SK-N-SH (cell line): ENCODE results near the gene ITGA1. TPM values are rescaled to one million over a fixed set of nuclear protein-coding genes. Genes with fewer than 3 reads are reported as not detected.
"Not testable (repeated sequence)": the region's sequence is repeated elsewhere in the genome, so short reads cannot be mapped to it uniquely, and the experiment has no call there.

Source experiments
- CTCF ChIA-PET: fragments of 300-600, 350-600 bp; formaldehyde crosslinking; extraction: SDS; loops from one replicate; lab custom pipeline; 2021; lab: Yijun Ruan, JAX
- POLR2A ChIA-PET: fragments of 350-600 bp; sonication (Branson Sonifier 250); formaldehyde crosslinking; extraction: SDS; loops from one replicate; lab custom pipeline; 2020; ENCODE audit warnings: antibody characterized with exemption, inconsistent platforms; lab: Yijun Ruan, JAX
- DNase-seq: peaks from one replicate; pipeline ENCODE4 v3.0.0; 2012
- H2AFZ ChIP-seq: fragments of 200-600 bp; sonication (generic); 2 replicates; pipeline ENCODE4 v1.8.1; 2016; ENCODE audit warnings: antibody characterized with exemption, mild to moderate bottlenecking, low read depth
- H3F3A ChIP-seq: fragments of 200-600 bp; sonication (generic); replicated peaks from 2 replicates; pipeline ENCODE3; 2016; ENCODE audit warnings: antibody characterized with exemption, mild to moderate bottlenecking; ENCODE audit not compliant: insufficient read depth
- H3K27ac ChIP-seq, 2 experiments: fragments of 200-500 bp in 1 of 2; fragments of 200-600 bp in 1 of 2; sonication (Bioruptor generic) in 1 of 2; sonication (generic), shearing (Covaris generic) in 1 of 2; 2 replicates each; pipeline versions ENCODE4 v1.5.1 to v1.6.1; 2014 to 2016; ENCODE audit warnings: low read depth in 2 of 2, inconsistent platforms in 1 of 2, low read length in 1 of 2, mild to moderate bottlenecking in 1 of 2, mixed read lengths in 1 of 2
- H3K27me3 ChIP-seq: fragments of 200-600 bp; sonication (generic), shearing (Covaris generic); 2 replicates; pipeline ENCODE4 v1.6.1; 2016; ENCODE audit warnings: mixed run types; ENCODE audit not compliant: insufficient read depth
- H3K36me3 ChIP-seq, 2 experiments: fragments of 200-500 bp in 1 of 2; fragments of 200-600 bp in 1 of 2; sonication (Bioruptor generic) in 1 of 2; sonication (generic) in 1 of 2; replicated peaks in 1 of 2; 2 replicates each; pipeline versions ENCODE3 to v1.5.1; 2014 to 2016; ENCODE audit warnings: low read length in 1 of 2, mild to moderate bottlenecking in 1 of 2; ENCODE audit not compliant: insufficient read depth in 2 of 2, control insufficient read depth in 1 of 2
- H3K4me1 ChIP-seq, 2 experiments: fragments of 200-500 bp in 1 of 2; fragments of 200-600 bp in 1 of 2; sonication (Bioruptor generic) in 1 of 2; sonication (generic), shearing (Covaris generic) in 1 of 2; 2 replicates each; pipeline versions ENCODE4 v1.5.1 to v1.6.1; 2014 to 2016; ENCODE audit warnings: low read depth in 1 of 2, low read length in 1 of 2, mixed run types in 1 of 2; ENCODE audit not compliant: insufficient read depth in 2 of 2, control insufficient read depth in 1 of 2
- H3K4me2 ChIP-seq: fragments of 200-600 bp; sonication (generic), shearing (Covaris generic); 2 replicates; pipeline ENCODE4 v1.6.1; 2017; ENCODE audit warnings: mixed run types
- H3K4me3 ChIP-seq, 2 experiments: fragments of 200-500 bp in 1 of 2; fragments of 200-600 bp in 1 of 2; sonication (Bioruptor generic) in 1 of 2; sonication (generic), shearing (Covaris generic) in 1 of 2; 2 replicates each; pipeline versions ENCODE4 v1.5.1 to v1.8.1; 2014 to 2016; ENCODE audit warnings: low read depth in 2 of 2, inconsistent platforms in 1 of 2, low read length in 1 of 2, mild to moderate bottlenecking in 1 of 2, mixed read lengths in 1 of 2, moderate library complexity in 1 of 2
- H3K79me2 ChIP-seq: fragments of 200-600 bp; sonication (generic); 2 replicates; pipeline ENCODE4 v1.8.1; 2017; ENCODE audit warnings: mild to moderate bottlenecking; ENCODE audit not compliant: insufficient read depth
- H3K9ac ChIP-seq: fragments of 200-600 bp; sonication (generic); 2 replicates; pipeline ENCODE4 v1.6.1; 2017; ENCODE audit warnings: mixed run types
- H3K9me2 ChIP-seq: fragments of 200-600 bp; sonication (generic); 2 replicates; pipeline ENCODE4 v1.6.1; 2017; ENCODE audit warnings: mixed run types
- H3K9me3 ChIP-seq: fragments of 200-600 bp; sonication (generic); 2 replicates; pipeline ENCODE4 v1.6.1; 2017; ENCODE audit warnings: mixed run types, mild to moderate bottlenecking, moderate library complexity
- H4K20me1 ChIP-seq: fragments of 200-600 bp; sonication (generic); 2 replicates; pipeline ENCODE4 v1.6.1; 2017; ENCODE audit warnings: mild to moderate bottlenecking, mixed run types; ENCODE audit not compliant: insufficient read depth
- CHD2 ChIP-seq: fragments of 150-350 bp; IDR thresholded peaks from 2 replicates; pipeline ENCODE4 v1.6.1; 2018; ENCODE audit warnings: low read length; ENCODE audit not compliant: partially characterized antibody
- CTCF ChIP-seq: fragments of 200-600 bp; sonication (generic); IDR thresholded peaks from 2 replicates; pipeline ENCODE4 v1.6.1; 2017; ENCODE audit warnings: antibody characterized with exemption, mild to moderate bottlenecking, moderate library complexity
- GABPA ChIP-seq: IDR thresholded peaks from 2 replicates; pipeline ENCODE4 v1.4.0; 2012; ENCODE audit warnings: low read depth, mild to moderate bottlenecking
- GATA2 ChIP-seq: sonication (generic); formaldehyde crosslinking; IDR thresholded peaks from 2 replicates; pipeline ENCODE4 v1.5.0; 2020; ENCODE audit warnings: mild to moderate bottlenecking, missing genetic modification reagents
- POLR2AphosphoS5 ChIP-seq: IDR thresholded peaks from 2 replicates; pipeline ENCODE4 v1.6.1; 2012; ENCODE audit warnings: low read depth, low read length
- RAD21 ChIP-seq: IDR thresholded peaks from 2 replicates; pipeline ENCODE4 v1.6.1; 2012; ENCODE audit warnings: mild to moderate bottlenecking, low read length
- WGBS: methylation state at CpG from one replicate; pipeline ENCODE4 v1.1.6; 2017; ENCODE audit warnings: low lambda C conversion rate; 5-methylcytosine and 5-hydroxymethylcytosine counted together
- polyA plus RNA-seq, 3 experiments: library from polyadenylated mRNA; depleted of rRNA; stranded (reverse); fragments of >200 nt; gene quantifications; 2 replicates each; pipeline ENCODE4 v1.2.3, GENCODE V29; 2012
- TF ChIP-seq, protein P1 (sequence below): IDR thresholded peaks from 2 replicates; pipeline ENCODE4 v1.4.0; 2012; ENCODE audit warnings: low read depth, borderline replicate concordance
- TF ChIP-seq, protein P2 (sequence below): IDR thresholded peaks from 2 replicates; pipeline ENCODE4 v1.4.0; 2012; ENCODE audit warnings: low read depth

The ITGA1 gene
- polyA plus RNA-seq, 1 of the 3 experiments (the other 2 are of a cell fraction) = 7.7 TPM

- TF ChIP-seq CTCF (no peak), GATA2 (no peak), CHD2 (no peak), GABPA (no peak)
- TF ChIP-seq, protein P1, sequence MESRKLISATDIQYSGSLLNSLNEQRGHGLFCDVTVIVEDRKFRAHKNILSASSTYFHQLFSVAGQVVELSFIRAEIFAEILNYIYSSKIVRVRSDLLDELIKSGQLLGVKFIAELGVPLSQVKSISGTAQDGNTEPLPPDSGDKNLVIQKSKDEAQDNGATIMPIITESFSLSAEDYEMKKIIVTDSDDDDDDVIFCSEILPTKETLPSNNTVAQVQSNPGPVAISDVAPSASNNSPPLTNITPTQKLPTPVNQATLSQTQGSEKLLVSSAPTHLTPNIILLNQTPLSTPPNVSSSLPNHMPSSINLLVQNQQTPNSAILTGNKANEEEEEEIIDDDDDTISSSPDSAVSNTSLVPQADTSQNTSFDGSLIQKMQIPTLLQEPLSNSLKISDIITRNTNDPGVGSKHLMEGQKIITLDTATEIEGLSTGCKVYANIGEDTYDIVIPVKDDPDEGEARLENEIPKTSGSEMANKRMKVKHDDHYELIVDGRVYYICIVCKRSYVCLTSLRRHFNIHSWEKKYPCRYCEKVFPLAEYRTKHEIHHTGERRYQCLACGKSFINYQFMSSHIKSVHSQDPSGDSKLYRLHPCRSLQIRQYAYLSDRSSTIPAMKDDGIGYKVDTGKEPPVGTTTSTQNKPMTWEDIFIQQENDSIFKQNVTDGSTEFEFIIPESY = no peak
- TF ChIP-seq, protein P2, sequence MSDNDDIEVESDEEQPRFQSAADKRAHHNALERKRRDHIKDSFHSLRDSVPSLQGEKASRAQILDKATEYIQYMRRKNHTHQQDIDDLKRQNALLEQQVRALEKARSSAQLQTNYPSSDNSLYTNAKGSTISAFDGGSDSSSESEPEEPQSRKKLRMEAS = no peak
Observed at GRCh38 chr5:52963636-52964035, 175.9 kb downstream of the ITGA1 start (continued).

- Histone ChIP-seq H3K4me1 (no peaks in the 10 kb centered on the region; a peak in 1 of 4 replicates), H3K36me3 (no peaks in the 10 kb centered on the region), H3K4me3 (no peak overlapping the region), H3K9ac (no peak overlapping the region), H3K9me2 (no peaks in the 10 kb centered on the region), H3K79me2 (no peaks in the 10 kb centered on the region), H2AFZ (no peak overlapping the region), H3F3A (peaks cover 3% of the 10 kb centered on the region), H3K4me2 (no peak overlapping the region), H4K20me1 (no peaks in the 10 kb centered on the region), H3K9me3 (peaks cover 6% of the 10 kb centered on the region), H3K27ac (no peak overlapping the region), H3K27me3 (no peaks in the 10 kb centered on the region)
- TF ChIP-seq POLR2AphosphoS5 (no peak), RAD21 (0 out of 2 replicates have a peak, but pooled peaks have one; percentile 10)
- CTCF ChIA-PET = no interaction called here
- POLR2A ChIA-PET = no interaction called here
- 94% methylated on average over 1 of the region's 1 CpG for WGBS
- no peak for DNase-seq
Observed at GRCh38 chr5:52964138-52964537, 176.4 kb downstream of the ITGA1 start.

GRCh38 chr5:52976157-52976556 lies 188.4 kb downstream of the ITGA1 start:
- H4K20me1 ChIP-seq, H3K27ac ChIP-seq, H2AFZ ChIP-seq, H3K36me3 ChIP-seq, POLR2A ChIA-PET, H3K27me3 ChIP-seq, H3K9me3 ChIP-seq, H3K9me2 ChIP-seq, H3K79me2 ChIP-seq, H3K9ac ChIP-seq, DNase-seq, H3F3A ChIP-seq, H3K4me3 ChIP-seq, H3K4me2 ChIP-seq, H3K4me1 ChIP-seq, CTCF ChIA-PET: not testable (repeated sequence)
- 50% methylated on average over 6 of the region's 7 CpGs for WGBS
